Fibroblast of peridontal ligament (primary cell): ENCODE data around the gene IL17RC.
A peak's percentile ranks its signal among the peaks of the same experiment; 100 is the strongest.
"Not testable (repeated sequence)": the region's sequence is repeated elsewhere in the genome, so short reads cannot be mapped to it uniquely, and the experiment has no call there.

Experiments used
- DNase-seq: peaks from one replicate; pipeline ENCODE4 v3.0.0-alpha.2; 2010; ENCODE audit errors: extremely low read depth

Gene IL17RC

GRCh38 chr3:9915254-9916141 is 1.4 kb upstream of the IL17RC start:
- DNase-seq: peak; percentile 42

GRCh38 chr3:9916346-9916733 is 558 bp upstream of the IL17RC start:
- DNase-seq: peak; percentile 52

GRCh38 chr3:9917820-9918219 is 922 bp downstream of the IL17RC start:
- DNase-seq: no peak

- no peak for DNase-seq
These were observed 1.6 kb downstream of the IL17RC start for GRCh38 chr3:9918261-9919038.

- no peak for DNase-seq
These were observed 11.3 kb downstream of the IL17RC start for GRCh38 chr3:9928158-9928557.

GRCh38 chr3:9930804-9931418 is 14.0 kb downstream of the IL17RC start:
- no peak for DNase-seq

GRCh38 chr3:9932535-9932842 is 15.6 kb downstream of the IL17RC start:
- DNase-seq: no peak

- DNase-seq: no peak
These were observed 16.1 kb downstream of the IL17RC start for GRCh38 chr3:9932843-9933560.

- DNase-seq: peak; percentile 84
These were observed 16.8 kb downstream of the IL17RC start, which contains the start of gene CRELD1 for GRCh38 chr3:9933561-9934234. Gene CRELD1, plus strand, starts transcription at chr3:9933834. Its CDS starts 605 bp downstream, at chr3:9934439.

- DNase-seq: no peak
These were observed 17.3 kb downstream of the IL17RC start for GRCh38 chr3:9934235-9934621.

- no peak for DNase-seq
These were observed 18.1 kb downstream of the IL17RC start for GRCh38 chr3:9934993-9935392.

- DNase-seq: no peak
These were observed 19.1 kb downstream of the IL17RC start for GRCh38 chr3:9935966-9936510.

GRCh38 chr3:9937486-9938238 is 20.8 kb downstream of the IL17RC start:
- no peak for DNase-seq

- DNase-seq: no peak
These were observed 22.1 kb downstream of the IL17RC start for GRCh38 chr3:9938966-9939365.

GRCh38 chr3:9939906-9940305 is 23.0 kb downstream of the IL17RC start:
- DNase-seq: not testable (repeated sequence)

GRCh38 chr3:9940746-9941145 is 23.8 kb downstream of the IL17RC start:
- no peak for DNase-seq

GRCh38 chr3:9942164-9942563 is 25.3 kb downstream of the IL17RC start:
- DNase-seq: no peak

- no peak for DNase-seq
These were observed 26.2 kb downstream of the IL17RC start for GRCh38 chr3:9942934-9943690.

GRCh38 chr3:9944271-9944670 is 27.4 kb downstream of the IL17RC start:
- no peak for DNase-seq

- DNase-seq: no peak
These were observed 28.5 kb downstream of the IL17RC start for GRCh38 chr3:9945358-9945757.
